NCI-H1417 (cell line): ENCODE measurements around the gene ACSL3.

ENCODE experiments used
- DNase-seq, 3 experiments: peaks; one replicate each; lab custom pipeline; 2025; lab: John Stamatoyannopoulos, UW

ACSL3 gene

GRCh38 chr2:222942561-222942960, 81.7 kb downstream of the ACSL3 start:
- DNase-seq: no peak

GRCh38 chr2:222942977-222943376, 82.1 kb downstream of the ACSL3 start:
- DNase-seq: no peak

DNA sequence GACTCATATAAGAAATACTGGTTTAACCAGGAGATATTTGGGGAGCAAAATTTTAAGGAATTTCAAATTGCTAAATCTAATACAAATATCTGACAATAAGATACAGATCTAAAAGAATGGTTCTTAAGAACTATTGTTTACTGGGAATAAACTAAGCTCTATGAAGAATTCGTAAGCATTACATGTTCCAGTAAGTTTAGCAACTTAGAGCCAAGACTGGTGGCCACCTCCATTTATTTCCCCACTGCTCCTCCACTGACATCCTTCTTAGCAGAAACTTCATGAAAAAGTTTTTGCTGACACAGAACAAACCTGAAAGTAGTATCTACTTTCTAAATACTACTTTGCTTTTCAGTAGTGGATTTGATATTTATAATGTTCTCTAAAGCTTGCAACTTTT, 83.0 kb downstream of the ACSL3 start:
- DNase-seq: no peak

DNA sequence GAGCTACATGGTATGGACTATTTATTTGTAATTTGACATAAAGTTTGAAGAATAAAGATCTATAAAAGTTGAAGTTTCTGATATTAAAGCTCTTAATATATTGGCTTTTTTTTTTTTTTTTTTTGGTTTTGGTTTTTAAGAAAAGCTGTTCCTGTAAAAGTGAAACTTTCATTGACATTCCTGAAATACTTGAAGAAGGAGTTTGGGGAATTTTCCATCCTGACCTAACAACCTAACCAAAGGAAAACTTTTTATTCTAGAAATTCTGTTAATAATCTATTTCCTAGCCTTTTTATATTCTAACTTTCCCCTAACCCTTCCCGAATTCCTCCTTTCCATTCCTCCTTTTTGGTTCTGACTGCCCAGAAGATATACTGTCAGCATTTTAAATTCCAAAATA, 83.7 kb downstream of the ACSL3 start:
- DNase-seq: no peak

DNA sequence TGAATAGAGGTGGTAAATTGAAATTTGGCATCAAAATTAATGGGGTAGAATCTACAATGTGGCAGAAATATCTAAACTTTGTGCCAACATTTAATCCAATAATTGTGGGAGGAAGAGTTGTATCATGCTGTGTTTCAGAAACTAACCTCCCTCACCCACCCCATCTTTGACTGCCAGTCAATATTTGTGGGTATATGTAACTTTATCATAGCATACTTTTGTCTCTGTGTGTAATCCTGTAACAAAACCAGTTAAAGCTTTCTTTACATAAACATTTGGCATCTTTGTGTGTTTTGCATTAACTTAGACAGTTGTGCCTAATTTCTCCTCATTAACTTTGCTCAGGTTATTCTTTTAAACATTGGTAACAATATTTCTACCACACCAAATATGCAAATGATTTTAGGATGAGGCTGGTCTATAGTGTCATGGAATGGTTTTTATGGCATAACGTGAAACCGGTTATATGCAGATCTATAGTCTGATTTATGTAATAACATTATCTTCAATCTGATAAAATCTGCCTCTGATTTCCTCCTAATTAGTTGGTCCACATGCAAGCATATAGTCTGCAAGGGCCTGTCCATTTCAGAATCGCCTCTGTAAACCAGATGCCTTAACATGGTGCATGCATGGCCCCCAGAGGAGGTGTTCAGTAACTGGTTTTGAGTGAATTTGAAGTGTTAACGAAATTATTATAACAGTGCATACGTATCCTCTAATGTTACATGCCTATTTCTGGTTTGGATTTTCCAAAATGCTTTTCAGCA, 84.3 kb downstream of the ACSL3 start:
- DNase-seq: no peak

DNA sequence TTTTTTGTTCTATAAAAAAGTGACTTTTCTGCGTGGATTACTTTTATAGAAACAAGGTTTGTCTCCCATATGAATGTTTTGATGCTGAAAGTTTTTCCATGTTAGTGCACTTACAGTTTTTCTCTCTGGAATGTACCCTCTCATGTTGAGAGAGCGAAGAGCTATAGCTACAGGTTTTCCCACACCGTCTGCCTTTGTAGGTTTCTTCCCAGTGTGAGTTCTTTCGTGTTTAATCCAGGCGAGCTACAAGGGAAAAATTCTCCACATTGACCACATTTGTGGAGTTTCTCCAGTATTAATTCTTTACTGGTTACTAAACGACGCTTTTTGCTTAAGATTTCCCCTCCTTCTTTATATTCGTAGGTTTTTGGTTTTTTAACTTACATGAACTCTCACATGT, 85.1 kb downstream of the ACSL3 start:
- no peak for DNase-seq

DNA sequence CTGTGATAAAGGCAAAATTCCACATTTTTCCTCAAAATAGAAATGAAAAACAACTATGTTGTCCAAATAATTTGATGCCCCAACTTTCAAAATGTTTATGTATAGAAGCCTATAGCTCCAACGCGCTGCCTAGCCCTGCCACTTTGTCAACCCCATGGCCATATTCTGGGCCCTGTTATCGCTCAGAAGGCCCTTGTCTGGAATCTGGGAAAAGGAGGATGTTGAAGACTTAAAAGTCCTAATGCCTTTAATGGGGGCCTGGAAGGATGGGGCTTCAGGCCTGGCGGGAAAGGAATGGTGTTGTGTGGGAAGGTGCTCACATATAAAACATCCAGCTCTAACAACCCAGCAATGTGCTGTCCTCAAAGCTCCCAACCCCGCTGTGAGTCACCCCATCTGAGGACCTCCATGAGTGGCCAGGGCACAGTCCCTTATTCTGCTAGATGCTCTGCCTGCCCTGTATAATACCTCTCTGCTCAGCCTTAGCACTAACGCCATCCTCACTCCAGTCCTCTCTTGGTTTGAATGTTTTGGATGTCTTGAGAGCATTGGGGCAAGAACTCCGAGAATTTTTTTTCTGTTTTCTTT, 86.0 kb downstream of the ACSL3 start:
- DNase-seq: no peak

DNA sequence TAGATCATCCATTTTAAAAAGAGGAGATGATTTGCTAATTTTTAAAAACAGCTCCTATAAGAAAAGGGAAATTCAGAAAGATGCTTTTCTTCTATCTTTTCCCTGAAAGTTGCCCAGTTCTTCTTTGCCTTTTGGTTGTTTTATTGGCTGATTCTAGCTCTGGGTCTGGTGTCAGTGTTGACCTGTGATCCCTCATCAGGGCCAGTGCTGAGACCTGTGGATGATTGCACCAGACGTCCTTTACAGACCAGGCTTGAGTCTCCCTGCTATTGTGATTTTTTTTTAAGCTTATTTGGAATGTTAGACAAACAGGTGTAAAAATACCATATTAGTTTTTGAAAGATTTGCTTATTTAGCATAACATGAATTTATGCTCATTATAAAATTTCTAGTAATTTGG, 88.2 kb downstream of the ACSL3 start:
- no peak for DNase-seq

DNA sequence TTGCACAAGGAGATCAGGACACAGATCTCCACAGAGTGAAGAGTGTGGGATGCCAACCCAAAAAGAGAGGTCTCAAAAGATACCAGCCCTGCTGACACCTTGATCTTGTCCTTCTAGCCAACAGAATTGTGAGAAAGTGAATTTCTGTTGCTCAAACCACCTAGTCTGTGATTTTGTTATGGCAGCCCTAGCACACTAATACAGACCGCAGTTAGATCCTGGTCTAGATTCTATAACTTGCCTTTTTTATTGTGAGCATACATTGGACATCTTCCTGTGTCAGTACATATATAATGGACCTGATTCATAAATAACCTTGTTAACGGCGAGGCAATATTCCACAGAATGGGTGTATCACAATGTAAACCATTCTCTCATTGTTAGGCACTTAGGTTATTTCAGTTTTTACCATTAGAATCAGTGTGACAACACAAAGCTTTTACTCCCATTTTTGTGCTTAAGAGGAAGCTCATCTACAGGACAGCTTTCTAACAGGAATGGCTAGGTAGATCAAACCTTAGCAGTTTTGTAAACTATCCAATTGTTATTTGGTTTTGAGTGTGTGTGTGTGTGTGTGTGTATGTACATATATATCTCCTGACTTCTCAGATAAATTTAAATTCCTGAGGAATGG, 89.0 kb downstream of the ACSL3 start:
- no peak for DNase-seq

GRCh38 chr2:222950638-222951285, 89.9 kb downstream of the ACSL3 start:
- DNase-seq: no peak

DNA sequence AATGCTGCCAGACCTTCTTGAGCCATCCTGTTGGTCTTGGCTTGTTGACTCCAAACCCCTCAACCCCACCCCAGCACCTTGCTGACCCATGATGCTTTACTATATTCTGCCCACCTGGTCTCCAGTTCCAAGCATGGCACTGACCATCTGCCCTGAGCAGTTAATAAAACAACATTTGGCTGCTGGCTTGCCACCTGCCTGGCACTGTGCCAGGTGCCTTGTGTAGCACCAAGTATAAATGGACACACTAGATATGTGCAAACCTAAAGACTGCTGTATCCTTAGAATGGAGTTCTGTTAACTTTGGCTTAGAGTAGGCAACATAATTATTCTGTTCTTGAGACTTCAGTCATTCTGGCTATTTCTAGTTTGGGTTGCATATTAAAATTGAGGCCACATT, 91.4 kb downstream of the ACSL3 start:
- peak; percentile 13 to 86 (median 58) for DNase-seq

- no peak for DNase-seq
These were observed 94.2 kb downstream of the ACSL3 start for GRCh38 chr2:222955008-222955407.

DNA sequence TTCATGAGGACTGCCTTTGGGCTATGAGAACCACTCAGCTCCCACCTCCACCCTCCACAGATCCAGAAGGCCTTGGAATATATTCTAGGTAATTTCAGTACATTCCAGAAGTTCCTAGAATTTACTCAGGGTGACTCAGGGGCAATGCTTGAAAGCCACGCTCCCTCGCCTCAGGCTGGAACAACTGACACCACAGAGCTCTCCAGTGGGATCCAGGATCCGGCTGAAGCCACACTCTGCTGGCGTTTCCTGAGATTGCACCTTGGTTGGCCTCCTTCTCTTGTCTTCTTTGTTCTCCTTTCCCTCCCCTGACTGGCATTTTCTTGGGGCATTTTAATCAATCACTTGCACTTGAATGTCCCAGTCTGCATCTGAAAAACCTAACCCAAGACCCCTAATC, 98.5 kb downstream of the ACSL3 start:
- no peak for DNase-seq

DNA sequence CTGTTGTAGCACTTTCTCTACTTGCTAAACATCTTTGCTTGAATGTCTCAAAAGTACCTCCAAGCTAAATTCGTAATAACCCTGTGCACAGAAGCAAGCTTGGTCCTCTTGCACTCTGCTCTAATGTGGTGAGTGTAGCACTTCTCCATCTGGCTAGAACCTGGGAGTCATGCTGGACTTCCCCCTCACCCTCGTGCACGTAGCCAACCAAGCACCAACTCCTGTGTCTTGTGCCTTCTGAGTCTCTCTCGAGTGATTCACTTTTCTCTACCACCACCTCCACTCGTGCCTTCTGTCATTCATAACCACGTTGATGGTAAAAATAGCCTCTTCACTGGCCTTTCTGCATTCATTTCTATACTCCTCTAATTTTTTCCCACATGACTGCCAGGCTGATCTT, 99.3 kb downstream of the ACSL3 start:
- DNase-seq: no peak

DNA sequence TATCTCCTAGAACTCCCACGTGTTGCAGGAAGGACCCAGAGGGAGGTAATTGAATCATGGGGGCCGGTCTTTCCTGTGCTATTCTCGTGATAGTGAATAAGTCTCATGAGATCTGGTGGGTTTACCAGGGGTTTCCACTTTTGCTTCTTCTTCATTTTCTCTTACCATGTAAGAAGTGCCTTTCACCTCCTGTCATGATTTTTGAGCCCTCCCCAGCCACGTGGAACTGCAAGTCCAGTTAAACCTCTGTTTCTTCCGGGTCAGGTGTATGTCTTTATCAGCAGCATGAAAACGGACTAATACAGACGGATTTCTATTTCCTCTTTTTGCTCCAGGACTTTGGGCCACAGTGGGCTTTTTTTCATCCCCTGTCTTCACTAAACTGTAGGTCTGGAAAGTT, 102.8 kb downstream of the ACSL3 start:
- DNase-seq: no peak

- DNase-seq: no peak
These were observed 103.7 kb downstream of the ACSL3 start for GRCh38 chr2:222964376-222965031.

DNA sequence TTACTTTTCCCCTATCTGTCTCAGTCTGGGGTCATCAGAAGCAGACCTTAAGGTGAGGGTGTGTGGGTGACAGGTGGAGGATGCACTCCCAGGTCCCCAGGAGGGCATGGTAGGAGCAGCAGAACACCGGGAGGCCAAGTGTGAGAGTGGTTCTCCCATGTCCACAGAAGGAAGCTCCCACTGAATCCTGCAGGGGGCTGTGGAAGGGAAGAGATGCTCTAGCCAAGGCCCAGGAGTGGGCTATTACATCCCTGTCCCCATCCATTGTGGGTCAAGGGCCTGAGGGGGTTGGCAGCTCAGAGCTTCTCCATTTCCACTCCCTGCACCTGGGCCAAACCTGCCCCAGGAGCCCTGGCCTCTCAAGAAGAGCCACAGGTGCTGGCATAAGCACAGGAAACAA, 104.7 kb downstream of the ACSL3 start:
- DNase-seq: no peak

DNA sequence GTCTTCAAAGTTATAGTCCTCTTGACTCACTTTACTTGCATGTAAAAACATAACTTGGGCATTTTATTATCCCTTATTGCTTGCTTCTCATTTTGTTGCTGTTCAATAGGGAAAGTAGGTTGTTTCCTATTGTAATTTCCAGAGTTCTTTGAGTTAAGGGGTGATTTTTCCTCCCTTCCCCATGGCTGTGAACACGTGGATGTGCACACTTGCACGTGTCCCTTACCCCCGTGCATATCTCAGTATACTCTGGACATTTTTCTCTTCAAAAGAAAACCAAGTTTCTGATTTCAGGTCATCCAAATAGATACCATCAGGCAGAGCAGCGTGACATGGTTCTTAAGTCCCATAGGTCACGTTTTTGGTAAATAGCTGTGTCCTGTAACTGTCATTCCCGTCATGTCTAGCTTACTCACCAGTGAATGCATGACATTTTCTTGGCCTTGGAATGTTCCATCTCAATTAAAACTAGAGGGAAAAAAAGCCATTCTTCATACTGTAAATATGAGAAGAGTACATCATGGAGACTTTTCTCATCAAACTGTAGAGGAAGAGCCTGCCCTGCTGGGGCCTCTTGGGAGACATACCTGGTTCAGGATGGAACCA, 107.8 kb downstream of the ACSL3 start:
- no peak for DNase-seq

DNA sequence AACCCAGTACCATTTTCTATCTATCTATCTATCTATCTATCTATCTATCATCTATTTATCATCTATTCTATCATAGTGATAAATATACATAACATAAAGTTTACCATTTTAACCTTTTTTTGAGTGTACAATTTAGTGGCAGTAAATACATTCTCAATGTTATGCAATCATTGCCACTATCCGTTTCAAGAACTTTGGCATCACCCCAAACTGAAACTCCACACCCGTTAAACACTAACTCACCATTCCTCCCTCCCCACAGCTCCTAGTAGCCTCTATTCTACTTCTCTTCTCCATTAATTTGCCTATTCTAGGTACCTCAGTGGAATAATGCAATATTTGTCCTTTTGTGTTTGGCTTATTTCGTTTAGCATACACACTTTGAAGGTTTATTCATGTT, 108.7 kb downstream of the ACSL3 start:
- DNase-seq: no peak

- DNase-seq: peak in 1 of 3 experiments; percentile 6
These were observed 111.6 kb downstream of the ACSL3 start for GRCh38 chr2:222972420-222972819.

GRCh38 chr2:222973237-222973636, 112.4 kb downstream of the ACSL3 start:
- DNase-seq: no peak

- peak in 1 of 3 experiments; percentile 8 for DNase-seq
These were observed 112.9 kb downstream of the ACSL3 start for GRCh38 chr2:222973733-222974132.
